GM19452 (cell line): ENCODE measurements around the gene NMNAT1.
A peak's percentile ranks its signal among the peaks of the same experiment; 100 is the strongest.
"Not testable (repeated sequence)": the region's sequence is repeated elsewhere in the genome, so short reads cannot be mapped to it uniquely, and the experiment has no call there.

ENCODE experiments used
- ATAC-seq: cut with Tn5 transposase; IDR thresholded peaks from one replicate; pipeline ENCODE4 v1.9.1; 2021; ENCODE audit not compliant: unreplicated experiment

The NMNAT1 gene

GRCh38 chr1:9917901-9918300 is 25.4 kb upstream of the NMNAT1 start:
- ATAC-seq = no peak

- no peak for ATAC-seq
These were observed 22.7 kb upstream of the NMNAT1 start for GRCh38 chr1:9920606-9921005.

GRCh38 chr1:9922342-9922741 is 20.9 kb upstream of the NMNAT1 start:
- ATAC-seq = no peak

GRCh38 chr1:9927259-9927658 is 16.0 kb upstream of the NMNAT1 start:
- no peak for ATAC-seq

GRCh38 chr1:9929431-9930385 is 13.6 kb upstream of the NMNAT1 start:
- ATAC-seq = no peak

GRCh38 chr1:9942399-9942938 is 806 bp upstream of the NMNAT1 start:
- ATAC-seq = peak; percentile 41

- ATAC-seq = no peak
These were observed 3.0 kb downstream of the NMNAT1 start for GRCh38 chr1:9946315-9946714.

GRCh38 chr1:9957726-9958125 is 14.5 kb downstream of the NMNAT1 start:
- no peak for ATAC-seq

GRCh38 chr1:9960011-9960410 is 16.7 kb downstream of the NMNAT1 start:
- no peak for ATAC-seq

GRCh38 chr1:9960706-9961562 is 17.7 kb downstream of the NMNAT1 start:
- ATAC-seq = no peak

- no peak for ATAC-seq
These were observed 41.0 kb downstream of the NMNAT1 start for GRCh38 chr1:9984253-9984652.

GRCh38 chr1:9985001-9985400 is 41.7 kb downstream of the NMNAT1 start:
- ATAC-seq = no peak

- no peak for ATAC-seq
These were observed 46.5 kb downstream of the NMNAT1 start for GRCh38 chr1:9989773-9990172.

- ATAC-seq = no peak
These were observed 47.7 kb downstream of the NMNAT1 start for GRCh38 chr1:9990944-9991343.

- ATAC-seq = no peak
These were observed 49.6 kb downstream of the NMNAT1 start for GRCh38 chr1:9992910-9993309.

GRCh38 chr1:9993561-9994075 is 50.3 kb downstream of the NMNAT1 start:
- no peak for ATAC-seq

- ATAC-seq = no peak
These were observed 53.6 kb downstream of the NMNAT1 start, which contains the start of gene RBP7 for GRCh38 chr1:9996624-9997582. Gene RBP7 (plus strand): TSS chr1:9997228. CDS start chr1:9997259, 31 bp downstream.

- no peak for ATAC-seq
These were observed 57.9 kb downstream of the NMNAT1 start for GRCh38 chr1:10001016-10001665.

- ATAC-seq = not testable (repeated sequence)
These were observed 62.0 kb downstream of the NMNAT1 start for GRCh38 chr1:10005248-10005647.

GRCh38 chr1:10007169-10007568 is 63.9 kb downstream of the NMNAT1 start:
- no peak for ATAC-seq
